Measurements from ENCODE around the gene FURIN.
A peak's percentile ranks its signal among the peaks of the same experiment; 100 is the strongest.
"Not testable (repeated sequence)": the region's sequence is repeated elsewhere in the genome, so short reads cannot be mapped to it uniquely, and the experiment has no call there.

Gene FURIN

DNA sequence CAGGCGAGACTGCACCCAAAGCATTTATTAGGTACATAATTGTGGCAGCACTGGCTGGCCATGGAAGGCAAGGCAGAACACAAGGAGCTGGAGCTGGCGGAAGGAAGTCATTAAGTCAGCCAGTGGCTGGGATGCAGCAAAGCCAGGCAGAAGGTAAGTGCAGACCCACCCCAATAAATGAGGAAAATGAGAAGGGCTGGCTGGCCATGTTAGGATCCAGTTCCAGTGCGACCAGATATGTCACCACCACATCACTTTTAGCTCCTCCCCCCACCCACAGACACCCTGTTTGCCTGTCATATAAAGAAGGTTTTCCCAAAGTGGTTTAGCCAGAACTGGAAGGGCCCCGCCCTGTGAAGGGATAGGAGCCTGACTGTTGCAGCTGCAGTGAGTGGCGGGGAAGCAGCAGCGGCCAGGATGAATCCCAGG is at the start of gene FURIN:
FURIN (plus strand) TSS at position 328 of the 429 bp plus-strand sequence. CDS start 7,153 bp downstream, outside the sequence.
- peak; percentile 37 to 58 for DNase-seq

DNA sequence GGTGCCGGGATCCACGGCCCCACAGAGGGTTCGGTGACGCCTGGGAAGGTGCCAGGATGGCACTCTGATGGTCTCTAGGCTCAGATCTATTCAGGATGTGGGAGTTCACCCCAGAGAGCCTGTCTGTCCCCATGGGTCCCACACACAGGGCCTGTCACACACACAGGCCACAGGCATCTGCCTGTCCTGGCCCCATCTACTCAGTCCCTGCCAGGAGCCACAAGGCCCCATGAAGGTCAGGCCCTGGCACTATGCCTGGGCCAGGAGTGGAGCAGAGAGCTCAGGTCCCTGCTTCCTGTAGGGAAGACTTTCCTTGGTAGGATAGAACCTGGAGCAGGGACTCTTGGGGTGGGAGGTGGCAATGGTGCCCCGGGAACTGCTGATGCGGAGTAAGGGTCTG is 49.0 kb upstream of the FURIN start:
- DNase-seq, result no peak

DNA sequence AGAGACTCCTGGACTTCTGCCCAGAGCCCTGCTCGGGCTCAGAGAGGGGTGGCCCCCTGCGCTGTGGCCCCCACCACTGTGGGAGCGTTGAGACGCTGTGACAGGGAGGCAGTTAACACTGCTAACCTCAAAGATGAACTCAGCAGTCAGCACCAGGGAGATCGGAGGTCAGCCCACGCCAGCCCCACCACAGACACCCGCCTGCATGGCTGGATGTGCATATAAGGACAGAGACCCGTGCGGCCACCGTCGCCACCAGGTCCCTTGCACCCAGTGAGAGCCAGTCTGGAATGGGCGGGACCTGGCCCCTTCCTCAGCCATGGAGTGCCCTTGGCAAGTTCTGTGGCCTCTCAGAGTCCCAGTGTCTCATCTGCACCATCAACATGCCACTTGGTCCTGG is 48.5 kb upstream of the FURIN start:
- DNase-seq, result no peak

DNA sequence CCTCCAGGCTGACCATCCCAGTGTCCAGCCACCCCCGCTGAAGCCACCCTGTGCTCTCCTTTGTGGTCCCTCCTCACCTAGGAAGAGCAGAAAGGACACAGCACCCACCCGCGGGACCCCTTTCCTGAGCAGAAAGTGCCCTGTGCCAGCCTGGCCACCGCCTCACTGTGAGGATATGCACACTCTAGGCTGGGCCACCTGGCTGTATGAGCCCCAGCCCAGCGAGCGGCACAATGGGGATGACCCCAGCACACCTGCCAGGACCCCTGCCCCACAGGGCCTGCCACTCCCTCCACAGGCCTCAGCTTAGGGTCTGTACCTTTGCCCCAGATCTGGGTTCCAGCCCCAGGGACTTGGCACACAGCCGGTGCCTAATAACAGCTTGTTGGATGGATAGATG is 47.9 kb upstream of the FURIN start:
- no peak for DNase-seq

DNA sequence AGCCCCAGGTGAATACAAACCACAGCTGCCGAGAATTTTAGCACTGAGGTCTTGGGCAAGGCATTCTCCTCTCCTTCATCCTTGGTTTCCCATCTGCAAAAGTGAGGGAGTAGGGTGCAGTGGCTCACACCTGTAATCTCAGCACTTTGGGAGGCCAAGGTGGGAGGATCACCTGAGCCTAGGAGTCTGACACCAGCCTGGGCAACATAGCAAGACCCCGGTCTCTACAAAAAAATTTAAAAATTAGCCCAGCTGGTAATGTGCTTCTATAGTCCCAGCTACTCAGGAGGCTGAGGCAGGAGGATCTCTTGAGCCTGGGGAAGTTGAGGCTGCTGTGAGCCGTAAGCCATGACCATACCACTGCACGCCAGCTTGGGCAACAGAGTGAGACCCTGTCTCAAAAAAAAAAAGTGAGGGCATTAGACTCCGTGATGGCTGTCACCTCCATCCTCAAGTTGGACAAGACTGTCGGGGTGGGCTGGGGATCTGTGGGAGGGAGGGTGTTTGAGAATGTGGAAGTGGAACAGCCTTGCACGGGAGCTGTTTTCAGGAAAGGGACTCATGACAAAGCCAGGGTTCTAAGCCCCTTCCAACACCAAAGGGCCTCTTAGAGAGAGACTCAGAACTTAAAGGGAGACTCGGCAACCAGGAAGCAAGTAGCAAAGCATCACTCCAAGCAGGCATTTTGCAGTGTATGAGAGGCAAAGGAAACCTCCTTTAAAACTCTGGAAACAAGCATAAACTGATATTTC is 46.0 kb upstream of the FURIN start:
- DNase-seq, result no peak

DNA sequence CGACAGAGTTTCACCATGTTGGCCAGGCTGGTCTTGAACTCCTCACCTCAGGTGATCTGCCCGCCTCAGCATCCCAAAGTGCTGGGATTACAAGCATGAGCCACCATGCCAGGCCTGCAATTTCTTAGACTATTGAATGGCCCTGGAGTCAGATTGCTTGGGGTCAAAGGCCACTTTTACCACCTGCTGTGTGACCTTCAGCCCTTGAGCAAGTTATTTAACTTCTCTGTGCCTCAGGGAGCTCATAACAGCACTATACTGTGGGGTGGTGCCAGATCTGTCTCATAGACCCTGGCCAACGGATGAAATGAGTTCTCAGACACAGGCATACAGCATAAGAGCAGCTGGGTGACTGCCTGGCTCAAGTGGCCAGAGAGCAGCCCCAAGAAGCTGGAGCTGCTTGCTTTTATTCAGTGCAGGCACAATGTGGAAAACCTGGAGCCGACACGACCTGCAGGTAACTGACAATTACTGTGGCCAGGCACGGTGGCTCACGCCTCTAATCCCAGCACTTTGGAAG is 44.9 kb upstream of the FURIN start:
- no peak for DNase-seq

DNA sequence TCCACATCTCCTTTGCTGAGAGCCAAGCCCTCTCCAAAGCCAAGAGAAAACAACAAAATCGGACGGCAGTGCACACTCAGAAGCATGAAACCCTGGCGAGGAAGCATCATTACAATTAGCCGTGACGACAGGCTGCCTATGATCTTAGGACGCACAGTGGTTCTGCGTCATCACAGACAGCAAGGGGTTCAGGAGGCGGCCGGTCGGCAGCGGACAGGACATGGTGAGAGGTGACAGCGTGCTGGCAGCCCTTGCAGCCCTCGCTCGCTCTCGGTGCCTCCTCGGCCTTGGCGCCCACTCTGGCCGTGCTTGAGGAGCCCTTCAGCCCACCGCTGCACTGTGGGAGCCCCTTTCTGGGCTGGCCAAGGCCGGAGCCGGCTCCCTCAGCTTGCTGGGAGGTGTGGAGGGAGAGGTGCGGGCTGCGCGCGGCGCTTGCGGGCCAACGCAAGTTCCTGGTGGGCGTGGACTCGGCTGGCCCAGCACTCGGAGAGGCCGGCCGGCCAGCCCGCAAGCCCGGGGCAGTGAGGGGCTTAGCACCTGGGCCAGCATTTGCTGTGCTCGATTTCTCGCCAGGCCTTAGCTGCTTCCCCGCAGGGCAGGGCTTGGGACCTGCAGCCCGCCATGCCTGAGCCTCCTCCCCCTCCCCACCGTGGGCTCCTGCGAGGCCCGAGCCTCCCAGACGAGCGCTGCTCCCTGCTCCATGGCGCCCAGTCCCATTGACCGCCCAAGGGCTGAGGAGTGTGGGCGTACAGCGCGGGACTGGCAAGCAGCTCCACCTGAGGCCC is 43.1 kb upstream of the FURIN start:
- not testable (repeated sequence) for DNase-seq

DNA sequence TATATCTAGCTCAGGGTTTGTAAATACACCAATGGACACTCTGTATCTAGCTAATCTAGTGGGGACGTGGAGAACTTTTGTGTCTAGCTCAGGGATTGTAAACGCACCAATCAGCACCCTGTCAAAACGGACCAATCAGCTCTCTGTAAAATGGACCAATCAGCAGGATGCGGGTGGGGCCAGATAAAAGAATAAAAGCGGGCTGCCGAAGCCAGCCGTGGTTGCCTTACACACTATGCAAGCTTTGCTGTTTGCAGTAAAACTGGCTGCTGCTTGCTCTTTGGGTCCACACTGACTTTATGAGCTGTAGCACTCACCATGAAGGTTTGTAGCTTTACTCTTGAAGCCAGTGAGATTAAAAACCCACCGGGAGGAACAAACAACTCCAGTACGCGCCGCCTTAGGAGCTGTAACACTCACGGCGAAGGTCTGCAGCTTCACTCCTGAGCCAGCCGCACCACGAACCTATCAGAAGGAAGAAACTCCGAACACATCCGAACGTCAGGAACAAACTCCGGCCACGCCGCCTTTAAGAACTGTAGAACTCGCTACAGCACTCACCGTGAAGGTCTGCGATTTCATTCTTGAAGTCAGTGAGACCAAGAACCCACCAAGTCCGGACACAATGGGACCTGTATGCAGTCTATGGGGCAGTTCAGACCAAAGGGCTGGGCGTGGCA is 42.0 kb upstream of the FURIN start:
- not testable (repeated sequence) for DNase-seq

DNA sequence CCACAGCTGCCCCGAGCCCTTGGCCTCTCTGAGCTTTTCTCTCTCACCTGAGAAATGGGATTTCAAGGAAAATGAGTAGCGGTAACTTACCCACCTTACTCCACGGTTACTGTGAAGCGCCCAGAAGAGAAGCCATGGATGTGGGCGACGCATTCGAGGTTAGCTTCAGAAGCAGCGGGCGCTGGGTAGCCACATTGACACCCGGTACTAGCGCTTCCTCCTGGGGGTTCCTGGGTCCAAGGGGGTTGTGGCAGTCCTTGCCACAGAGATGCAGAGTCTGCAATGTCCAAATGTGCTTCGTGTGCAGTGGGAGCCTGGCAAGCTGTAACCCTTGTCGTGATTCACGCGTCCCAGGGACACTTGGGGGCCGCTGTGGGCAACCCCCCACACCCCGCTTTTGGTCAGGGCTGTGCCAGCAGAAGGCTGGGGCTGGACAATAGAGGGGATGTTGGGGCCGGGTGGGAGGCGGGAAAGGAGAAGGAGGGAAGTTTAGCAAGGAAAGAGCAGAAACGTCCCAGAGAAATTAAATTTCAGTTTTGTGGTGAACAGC is 41.4 kb upstream of the FURIN start:
- DNase-seq, result no peak

DNA sequence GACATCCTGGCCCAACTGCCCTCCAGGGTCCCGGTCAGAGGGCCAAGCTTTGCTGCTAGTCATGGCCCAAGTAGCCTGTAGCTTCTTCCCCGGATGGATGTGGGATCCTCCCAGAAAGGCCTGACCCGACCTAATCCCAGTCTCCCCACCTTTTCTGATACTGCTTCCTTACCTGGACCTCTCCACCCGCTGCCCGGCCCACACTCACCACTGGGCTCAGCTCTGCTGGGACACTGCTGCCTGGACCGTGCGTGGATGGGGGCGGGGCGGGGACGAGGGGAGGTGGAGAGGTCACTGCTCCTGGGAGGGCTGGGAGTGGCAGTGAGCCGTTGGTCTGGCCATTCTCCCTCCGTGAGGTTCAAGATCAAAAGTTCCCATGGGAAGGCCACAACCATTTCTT is 40.3 kb upstream of the FURIN start:
- DNase-seq, result no peak

DNA sequence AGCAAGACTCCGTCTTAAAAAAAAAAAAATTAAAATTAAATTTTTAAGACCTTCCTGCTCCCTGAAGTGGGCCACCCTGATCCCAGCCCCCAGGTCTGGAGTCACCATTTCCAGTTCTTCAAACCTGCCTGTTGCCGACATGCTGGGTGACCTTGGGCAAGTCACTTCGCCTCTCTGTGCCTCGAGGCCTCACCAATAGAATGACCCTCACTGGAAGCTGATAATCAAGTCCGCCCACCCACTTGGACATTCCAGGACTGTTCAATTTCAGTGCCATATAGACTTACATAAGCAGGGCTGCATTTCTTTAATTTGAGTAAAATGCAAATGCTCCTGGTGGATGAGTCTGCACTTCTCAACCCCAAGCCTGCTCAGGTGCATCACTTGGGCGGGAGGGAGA is 39.3 kb upstream of the FURIN start:
- no peak for DNase-seq

DNA sequence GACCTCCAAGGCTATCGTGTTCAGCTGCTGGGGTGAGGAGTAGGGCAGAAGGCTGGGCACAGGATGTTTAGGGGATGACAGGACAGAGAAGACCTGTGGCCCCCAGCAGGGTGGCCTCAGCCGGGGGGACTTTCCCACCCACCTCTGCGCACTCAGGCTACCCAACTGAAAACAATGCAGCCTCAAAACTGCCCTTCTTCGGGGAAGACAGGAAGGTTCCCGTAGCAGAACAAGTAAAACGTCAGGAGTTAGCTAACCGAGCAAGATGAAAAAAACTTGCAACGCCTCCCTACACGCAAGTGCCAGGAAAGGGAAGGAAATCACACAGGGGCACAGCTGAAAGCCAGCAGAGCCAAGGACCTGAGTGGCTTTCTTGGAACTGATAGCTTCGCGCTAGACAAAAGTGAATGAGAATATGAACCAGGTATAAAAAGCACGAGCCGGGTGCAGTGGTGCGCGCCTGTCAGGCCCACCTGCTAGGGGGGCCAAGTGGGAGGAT is 38.4 kb upstream of the FURIN start:
- DNase-seq, result no peak

DNA sequence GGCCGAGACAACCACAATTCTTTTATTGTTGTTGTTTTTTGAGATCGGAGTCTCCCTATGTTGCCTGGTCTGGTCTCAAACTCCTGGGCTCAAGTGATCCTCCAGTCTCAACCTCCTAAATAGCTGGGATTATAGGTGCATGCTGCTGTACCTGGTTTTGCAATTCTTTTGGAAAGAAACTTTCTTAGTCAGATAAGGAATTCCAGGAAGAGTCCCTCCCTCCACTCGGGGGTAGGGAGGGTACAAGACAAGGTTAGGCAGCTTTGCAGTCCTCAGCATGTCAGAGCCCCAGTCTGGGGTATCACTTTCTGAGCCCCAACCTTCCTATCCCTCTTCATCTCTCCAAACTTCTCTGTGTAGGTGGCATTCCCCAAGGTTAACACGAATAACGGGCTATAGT is 33.8 kb upstream of the FURIN start:
- no peak for DNase-seq

DNA sequence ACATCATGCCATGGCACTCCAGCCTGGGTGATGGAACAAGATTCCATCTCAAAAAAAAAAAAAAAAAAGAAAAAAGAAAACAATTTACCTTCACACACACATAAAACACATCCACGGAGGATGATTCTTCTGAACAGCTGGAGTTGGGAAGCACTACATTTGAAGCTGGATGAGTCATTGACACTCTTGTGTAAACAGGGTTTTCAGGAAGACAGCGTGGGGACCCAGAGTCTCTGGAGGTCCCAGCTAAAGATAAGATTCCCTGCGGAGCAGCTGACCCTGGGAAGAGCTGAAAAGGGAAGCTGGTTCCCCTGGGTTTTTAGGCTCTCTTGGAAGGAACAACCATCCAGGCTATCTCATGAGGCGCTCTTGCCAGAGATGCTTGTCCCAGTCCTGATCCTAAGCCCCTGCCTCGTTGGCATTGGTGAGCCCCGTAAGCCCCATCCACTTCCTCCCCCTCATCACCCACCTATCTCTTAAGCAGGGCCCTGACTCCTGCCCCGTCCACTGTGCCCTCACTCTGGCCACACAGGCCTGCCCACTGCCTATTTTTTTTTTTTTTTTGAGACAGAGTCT is 32.0 kb upstream of the FURIN start:
- peak; percentile 24 to 36 for DNase-seq

DNA sequence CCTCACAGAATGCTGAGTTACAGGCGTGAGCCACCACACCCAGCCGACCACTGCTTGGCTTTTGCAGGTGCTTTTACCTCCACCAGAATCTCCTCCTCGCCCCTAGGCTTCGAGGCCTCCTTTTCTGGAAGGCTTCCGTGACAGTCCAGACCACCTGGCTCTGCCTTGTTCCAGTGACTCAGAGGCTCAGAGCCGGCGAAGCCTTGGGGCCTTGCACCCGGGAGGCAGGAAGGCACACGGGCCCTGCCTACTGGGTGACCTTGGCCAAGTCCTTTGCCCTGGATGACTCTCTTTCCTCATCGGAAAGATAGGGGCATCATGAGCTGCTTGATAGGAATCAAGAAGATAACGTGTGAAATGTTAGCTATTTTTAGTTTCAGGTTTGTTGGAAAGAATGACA is 31.3 kb upstream of the FURIN start:
- DNase-seq, result no peak

DNA sequence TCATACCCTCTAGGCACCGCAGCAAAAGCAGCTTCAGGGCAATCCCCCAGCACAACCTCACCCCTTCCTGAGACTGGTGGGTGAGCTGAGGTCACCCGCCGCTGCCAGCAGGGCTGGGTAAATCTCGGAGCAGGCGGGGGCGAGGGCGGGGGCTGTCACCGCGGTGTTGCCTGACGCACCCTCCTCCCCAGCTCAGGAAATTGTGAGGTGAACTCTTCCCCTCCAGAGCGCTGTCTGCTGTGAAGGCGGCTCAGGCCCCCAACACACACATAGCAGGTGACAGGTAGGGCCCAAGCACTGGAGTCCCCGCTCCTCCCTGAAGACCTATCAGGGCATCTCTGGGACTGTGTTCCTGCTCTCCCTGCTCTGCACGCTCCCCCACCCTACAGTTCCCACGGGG is 30.2 kb upstream of the FURIN start:
- no peak for DNase-seq

DNA sequence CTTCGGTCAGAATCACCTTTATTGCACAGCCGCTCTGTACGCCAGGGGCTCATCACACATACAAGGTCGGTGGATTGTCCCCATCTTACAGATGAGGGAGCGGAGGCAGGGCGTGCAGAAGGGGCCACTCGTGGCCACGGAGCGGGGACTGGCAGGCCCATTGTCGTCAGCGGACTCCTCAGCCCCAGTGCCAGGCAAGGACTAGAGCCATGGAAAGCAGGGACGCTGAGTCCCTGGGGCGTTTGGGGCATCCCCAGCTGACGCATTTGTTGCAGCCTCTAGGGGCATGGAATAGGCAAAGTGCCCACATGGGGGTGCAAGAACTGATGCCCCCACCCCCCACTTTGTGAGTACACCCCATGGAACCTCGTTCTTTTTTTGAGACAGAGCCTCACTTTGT is 29.8 kb upstream of the FURIN start:
- DNase-seq, result no peak

DNA sequence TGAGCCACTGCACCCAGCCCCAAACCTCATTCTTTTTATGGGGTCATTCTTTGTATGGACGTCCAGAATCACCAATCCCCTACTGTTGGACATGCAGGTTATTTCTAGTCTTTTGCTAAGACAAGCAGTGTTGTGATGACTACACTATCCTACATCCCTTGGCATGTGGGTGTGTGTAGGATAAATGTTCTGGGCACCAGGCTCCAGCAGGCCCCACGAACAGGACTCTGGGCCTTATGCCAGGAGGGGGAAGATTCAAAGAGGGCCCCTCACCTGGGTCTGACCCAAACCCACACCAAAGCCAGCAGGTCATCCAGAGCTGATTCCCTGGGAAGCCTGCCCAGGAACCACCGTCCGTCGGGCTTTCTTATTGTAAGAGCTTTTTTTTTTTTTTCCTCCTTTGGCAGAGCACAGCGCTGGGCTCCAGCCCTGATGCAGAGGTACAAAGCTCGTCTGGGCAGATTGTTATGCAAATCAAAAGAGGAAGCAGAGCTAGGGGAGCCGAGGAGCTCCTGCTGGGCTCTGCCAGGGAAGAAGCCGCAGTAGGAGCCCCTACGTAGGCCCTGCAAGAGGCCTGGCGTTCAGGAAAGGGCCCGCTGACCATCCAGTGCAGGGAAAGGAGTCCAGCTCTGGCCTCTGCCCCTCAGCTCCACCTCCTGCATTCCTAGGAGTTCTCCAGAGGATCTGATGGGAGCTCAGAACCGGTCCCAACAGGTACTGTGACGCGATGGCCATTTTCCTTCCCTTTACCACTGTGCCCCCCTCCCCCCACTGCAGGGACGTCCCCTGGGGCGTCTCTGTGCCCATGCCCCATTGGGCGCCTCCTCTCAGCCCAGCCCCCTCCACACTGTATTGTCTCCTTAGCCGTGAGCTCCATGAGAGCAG is 29.0 kb upstream of the FURIN start:
- no peak for DNase-seq

DNA sequence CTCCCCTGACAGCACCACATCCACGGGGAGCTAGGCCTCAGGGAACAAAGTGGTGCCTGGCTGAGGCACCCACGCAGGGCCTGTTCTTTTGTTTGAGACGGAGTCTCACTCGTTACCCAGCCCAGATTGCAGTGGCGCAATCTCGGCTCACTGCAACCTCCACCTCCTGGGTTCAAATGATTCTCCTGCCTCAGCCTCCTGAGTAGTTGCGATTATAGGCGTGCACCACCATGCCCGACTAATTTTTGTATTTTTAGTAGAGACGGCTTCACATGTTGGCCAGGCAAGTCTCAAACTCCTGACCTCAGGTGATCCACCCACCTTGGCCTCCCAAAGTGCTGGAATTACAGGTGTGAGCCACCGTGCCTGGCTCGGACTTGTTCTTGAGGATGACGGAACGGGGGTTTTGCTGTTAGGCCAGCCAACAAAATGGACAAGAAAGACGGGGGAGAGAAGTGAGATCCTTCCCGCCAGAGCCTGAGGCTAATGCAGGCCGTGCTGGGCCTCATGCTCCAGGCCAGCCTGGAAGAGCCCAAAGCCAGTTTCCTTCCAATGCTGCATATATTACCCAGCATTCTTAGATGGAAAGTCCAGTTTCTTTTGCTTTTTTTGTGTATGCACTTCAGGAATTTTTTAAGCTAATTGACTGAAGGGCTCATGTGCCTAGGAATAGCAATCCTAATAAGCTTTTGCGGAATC is 28.1 kb upstream of the FURIN start:
- DNase-seq, result no peak

DNA sequence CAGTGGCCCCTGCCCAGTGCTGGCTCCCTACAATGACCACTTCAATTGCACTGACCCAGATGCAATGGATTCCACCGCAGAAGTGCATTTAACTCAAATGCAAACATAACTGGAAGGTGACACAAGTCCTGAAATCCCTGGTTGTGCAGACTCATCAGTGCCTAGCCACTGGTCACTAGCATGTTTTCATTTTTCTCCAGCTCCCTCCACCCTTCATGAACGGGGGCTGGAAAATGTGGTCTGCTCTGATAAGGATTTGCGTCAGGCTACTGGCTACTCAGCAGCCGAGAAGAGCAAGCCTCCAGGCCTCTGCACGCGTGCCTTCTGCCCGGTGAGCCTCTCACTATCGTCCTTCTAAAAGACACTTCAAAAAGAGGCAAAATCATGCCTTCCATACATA is 27.4 kb upstream of the FURIN start:
- DNase-seq, result no peak

DNA sequence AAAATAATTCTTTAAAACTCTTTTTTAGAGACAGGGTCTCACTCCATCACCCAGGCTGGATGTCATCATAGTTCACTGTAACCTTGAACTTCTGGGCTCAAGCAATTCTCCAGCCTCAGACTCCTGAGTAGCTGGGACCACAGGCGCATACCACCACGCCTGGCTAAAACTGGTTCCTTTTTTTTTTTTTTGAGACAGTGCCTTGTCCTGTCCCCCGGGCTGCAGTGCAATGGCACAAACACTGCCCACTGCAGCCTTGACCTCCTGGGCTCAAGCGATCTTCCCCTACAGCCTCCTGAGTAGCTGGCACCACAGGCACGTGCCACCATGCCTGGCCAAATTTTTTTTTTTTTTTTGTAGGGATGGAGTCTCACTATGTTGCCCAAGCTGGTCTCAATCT is 23.7 kb upstream of the FURIN start:
- DNase-seq, result no peak
